LNCAP (cell line): ENCODE measurements around the gene DGCR8.

Experiments
- TF ChIP-seq, protein P1 (sequence below): fragments of 450-650 bp; IDR thresholded peaks from 2 replicates; pipeline ENCODE4 v1.5.1; 2017; ENCODE audit warnings: mild to moderate bottlenecking

DGCR8 gene

DNA sequence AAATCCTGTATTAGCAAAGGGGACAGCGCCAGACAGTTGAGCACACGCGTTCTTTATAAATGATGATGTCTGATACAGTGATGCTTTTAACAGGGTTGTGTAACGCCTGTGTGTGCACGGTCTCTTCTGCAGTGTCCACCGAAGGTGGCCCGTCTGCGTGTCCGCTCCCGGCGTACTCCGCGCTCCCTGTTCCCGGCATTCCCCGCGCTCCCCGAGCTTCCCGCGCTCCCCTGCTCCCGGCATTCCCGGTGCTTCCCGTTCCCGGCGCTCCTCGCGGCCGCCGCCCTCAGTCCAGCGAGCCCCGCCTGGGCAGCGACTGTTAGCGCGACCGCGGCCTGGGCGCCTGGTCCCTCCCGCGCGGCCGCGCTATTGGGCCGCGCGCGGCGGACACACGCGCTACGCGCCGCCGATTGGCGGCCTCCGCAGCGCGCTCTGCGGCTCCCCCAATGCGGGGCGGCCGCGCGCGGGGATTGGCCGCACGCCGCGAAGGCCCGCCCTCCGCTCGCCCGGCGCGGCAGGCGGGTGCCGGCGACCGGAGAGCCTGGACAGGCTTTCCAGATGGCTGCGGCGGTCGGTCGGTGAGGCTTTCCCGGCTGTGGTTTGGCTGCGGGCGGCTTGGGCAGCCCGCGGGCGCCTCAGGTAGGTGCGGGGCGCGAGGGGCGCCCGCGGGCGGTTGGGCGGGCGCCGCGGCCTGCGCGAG is at the start of gene DGCR8:
Gene DGCR8 (plus strand): TSS at position 497 of the 700 bp plus-strand sequence. CDS start 5,723 bp downstream, outside the sequence.
- TF ChIP-seq, protein P1, sequence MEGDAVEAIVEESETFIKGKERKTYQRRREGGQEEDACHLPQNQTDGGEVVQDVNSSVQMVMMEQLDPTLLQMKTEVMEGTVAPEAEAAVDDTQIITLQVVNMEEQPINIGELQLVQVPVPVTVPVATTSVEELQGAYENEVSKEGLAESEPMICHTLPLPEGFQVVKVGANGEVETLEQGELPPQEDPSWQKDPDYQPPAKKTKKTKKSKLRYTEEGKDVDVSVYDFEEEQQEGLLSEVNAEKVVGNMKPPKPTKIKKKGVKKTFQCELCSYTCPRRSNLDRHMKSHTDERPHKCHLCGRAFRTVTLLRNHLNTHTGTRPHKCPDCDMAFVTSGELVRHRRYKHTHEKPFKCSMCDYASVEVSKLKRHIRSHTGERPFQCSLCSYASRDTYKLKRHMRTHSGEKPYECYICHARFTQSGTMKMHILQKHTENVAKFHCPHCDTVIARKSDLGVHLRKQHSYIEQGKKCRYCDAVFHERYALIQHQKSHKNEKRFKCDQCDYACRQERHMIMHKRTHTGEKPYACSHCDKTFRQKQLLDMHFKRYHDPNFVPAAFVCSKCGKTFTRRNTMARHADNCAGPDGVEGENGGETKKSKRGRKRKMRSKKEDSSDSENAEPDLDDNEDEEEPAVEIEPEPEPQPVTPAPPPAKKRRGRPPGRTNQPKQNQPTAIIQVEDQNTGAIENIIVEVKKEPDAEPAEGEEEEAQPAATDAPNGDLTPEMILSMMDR: no peak

DNA sequence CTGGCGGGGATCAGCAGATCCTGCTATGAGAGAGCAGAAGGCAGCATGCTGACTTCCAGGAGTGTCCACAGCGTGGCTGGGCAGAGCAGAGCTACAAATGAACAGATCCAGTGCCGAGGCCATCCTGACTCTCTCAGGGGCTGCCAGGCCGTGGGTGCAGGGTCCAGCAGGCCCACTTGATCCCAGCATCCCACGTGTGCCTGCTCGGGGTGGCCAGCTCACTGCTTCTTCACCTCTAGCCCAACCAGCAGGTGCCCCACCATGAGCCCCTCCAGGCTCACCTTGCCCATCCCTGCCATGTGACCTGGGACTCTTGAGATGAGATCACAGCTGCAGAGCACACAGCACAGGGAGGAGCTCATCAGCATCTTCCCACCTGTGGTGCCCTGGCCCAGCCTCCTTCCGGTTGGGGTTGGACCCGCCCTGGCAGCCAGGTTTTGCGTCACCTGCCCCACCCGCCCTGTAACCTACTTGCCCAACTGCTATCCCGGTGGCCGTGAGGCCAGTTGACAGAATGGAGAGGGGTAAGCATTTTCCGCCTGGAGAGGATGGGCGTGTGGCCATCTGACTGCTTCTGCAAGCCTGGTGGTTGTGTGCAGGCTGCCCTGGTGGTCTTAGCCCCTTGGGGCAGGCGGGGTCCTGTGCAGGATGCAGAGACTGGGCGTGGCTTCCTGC is 48.2 kb upstream of the DGCR8 start:
- TF ChIP-seq, protein P1: no peak

DNA sequence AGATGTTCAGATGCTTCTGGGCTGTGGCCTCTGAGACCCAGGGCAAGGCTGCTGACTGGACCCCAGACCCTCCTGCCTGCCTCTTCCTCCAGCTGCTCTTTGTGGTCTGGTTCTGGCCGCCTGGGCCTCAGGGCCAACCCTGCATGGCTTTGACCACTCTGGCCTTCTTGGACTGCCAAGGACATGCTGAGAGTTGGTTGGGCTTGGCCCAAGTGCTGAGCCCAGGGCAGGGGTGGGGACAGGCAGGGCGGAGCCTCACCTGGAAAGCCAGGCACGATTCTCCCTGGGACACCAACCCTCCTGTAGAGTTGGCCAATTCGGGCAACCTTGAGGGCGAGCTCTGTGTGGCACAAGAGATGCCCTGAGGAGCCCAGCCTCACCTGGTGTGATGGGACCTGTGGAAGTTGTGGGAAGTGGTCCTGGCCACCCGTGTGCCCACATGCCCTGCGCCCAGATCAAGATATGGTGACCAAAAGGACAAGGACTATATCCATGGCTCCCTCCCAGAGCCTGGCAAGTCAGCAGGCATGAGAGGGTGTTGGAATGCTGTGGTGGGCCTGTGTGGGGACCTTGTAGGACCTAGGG is 47.5 kb upstream of the DGCR8 start:
- TF ChIP-seq, protein P1: no peak

DNA sequence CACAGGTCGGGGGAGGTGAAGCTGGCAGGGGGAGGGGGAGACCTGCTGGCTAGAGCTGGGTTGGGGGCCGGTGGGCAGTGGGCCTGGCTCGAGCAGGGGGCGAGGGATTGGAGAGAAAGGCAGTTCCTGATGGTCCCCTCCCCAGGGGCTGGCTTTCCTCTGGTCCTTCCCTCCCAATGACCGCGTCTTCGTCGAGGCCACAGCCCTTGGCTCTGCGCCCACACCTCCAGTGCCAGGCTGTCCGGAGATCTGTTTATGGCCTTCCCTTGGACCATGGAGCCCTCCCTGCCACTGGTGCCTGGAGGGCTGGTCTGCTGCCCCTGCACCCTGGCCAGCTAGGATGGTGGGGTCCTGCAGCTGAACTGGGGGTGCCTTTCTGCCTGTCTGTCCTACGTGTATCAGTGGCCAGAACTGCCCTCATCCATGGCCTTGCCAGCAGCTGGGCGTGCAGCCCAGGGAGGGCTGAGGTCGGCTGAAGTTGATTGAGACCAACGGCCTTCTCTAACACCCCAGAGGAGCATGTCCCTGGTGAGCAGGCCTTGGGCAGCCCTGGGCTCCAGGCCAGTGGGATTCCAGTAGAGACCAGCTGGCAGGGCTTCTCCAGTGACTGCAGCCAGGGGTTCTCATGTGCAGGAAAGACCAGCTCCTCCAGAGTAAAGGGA is 46.9 kb upstream of the DGCR8 start:
- TF ChIP-seq, protein P1: no peak

DNA sequence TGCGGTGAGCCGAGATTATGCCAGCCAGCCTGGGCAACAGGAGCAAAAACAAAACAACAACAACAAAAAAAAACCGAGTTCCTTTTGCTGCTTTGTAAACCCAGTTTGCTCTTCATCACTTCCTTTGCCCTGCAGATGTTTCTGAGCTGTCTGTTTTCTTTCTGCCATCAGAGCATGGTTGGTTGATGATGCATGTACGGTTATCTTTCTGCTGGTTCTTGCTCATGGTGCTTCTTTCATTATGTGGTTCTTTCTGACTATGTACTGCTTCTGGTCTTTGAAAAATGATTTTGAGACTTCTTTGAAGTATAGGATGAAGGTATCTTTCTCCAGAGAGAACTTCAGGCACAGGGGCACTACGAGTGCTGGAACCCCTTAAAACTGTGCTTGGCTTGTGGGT is 45.9 kb upstream of the DGCR8 start:
- TF ChIP-seq, protein P1: no peak

DNA sequence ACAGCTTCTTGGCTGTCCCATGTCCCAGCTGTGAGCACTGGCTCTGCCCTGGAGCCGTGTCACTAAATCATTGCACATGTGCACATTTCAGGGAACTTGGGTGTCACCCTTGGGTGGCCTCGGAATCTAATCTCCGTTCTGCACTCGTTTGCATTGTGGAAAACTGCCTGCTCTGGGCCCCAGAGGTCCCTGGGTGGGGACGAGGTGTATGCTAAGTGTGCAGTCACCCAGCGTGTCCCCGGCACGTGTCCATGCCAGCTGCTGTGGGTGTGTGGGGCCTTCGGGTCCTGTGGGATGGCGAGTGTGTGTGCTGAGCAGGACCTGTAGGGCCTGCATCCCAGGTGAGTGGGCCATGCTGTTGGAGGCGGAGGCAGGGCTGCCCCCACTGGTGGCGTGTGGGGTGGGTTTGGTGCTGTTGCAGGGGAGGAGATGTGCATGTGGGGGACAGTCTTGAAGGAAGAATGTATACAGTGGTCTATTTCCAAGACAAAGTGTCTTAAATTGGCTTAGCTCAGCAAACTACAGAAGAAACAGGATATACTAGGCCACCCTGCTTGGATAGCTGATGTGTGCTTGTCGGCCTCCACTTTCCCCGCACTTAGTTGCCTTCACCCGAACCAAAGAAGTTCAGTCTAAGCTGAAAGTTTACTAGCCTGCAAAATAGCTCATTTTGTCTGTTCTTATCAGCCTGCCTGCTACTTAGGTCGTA is 44.5 kb upstream of the DGCR8 start:
- TF ChIP-seq, protein P1: no peak

DNA sequence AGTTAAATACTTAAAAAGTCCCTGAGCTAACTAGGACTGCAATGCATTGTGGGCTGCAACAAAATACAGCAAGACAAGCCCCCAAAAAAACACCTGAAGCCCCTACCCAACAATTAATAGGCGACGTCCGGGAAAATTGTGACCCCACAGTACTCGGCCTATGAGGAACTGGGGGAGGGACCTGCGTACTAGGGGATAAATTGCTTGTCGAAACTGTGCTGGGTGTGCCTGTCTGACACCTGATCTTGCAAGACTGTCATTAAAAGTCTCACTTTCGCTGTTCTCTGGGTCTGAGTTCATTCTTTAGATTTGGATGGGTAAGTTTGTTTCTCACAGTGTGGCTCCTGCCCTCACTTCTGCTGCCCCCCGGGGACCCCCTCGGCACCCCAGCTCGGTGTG is 44.0 kb upstream of the DGCR8 start:
- TF ChIP-seq, protein P1: no peak
